CD8-positive, alpha-beta memory T cell (primary cell): Measurements from ENCODE around the gene AUTS2. TPM values are rescaled to one million over a fixed set of nuclear protein-coding genes. Genes with fewer than 3 reads are reported as not detected.

ENCODE experiments used
- CTCF ChIA-PET: fragments of 350-600 bp; sonication (Branson Sonifier 250); formaldehyde crosslinking; loops from one replicate; lab custom pipeline; 2021; ENCODE audit warnings: antibody characterized with exemption; lab: Charles Lee
- POLR2A ChIA-PET: fragments of 350-600 bp; sonication (Branson Sonifier 250); formaldehyde crosslinking; loops from one replicate; lab custom pipeline; 2021; ENCODE audit warnings: antibody characterized with exemption; lab: Charles Lee
- DNase-seq, 5 donors: peaks; one replicate each; pipeline versions ENCODE4 v3.0.0 to v3.0.0-alpha.2; 2020 to 2022; ENCODE audit warnings: mixed read lengths in 1 of 5
- H3K27ac ChIP-seq: one replicate; pipeline ENCODE4 v1.7.0; 2013; ENCODE audit warnings: low read depth, mild to moderate bottlenecking, low read length, moderate library complexity
- H3K27me3 ChIP-seq: 2 replicates; pipeline ENCODE4 v1.7.0; 2013; ENCODE audit warnings: low read length, mild to moderate bottlenecking; ENCODE audit not compliant: insufficient read depth, poor library complexity, severe bottlenecking
- H3K36me3 ChIP-seq: 2 replicates; pipeline ENCODE4 v1.7.0; 2013; ENCODE audit warnings: mild to moderate bottlenecking, low read length, moderate library complexity; ENCODE audit not compliant: insufficient read depth
- H3K4me1 ChIP-seq: 2 replicates; pipeline ENCODE4 v1.7.0; 2013; ENCODE audit warnings: mild to moderate bottlenecking, low read length, moderate library complexity; ENCODE audit not compliant: insufficient read depth
- H3K4me3 ChIP-seq: 2 replicates; pipeline ENCODE4 v1.7.0; 2013; ENCODE audit warnings: mild to moderate bottlenecking, low read length
- H3K9me3 ChIP-seq: 2 replicates; pipeline ENCODE4 v1.7.0; 2013; ENCODE audit warnings: mild to moderate bottlenecking, low read length
- H3K27ac Mint-ChIP-seq, 8 donors: one replicate each; pipeline ENCODE4 v1.8.0; 2020 to 2021; ENCODE audit warnings: mixed read lengths in 8 of 8, mild to moderate bottlenecking in 6 of 8, inconsistent platforms in 3 of 8, moderate library complexity in 3 of 8
- H3K27me3 Mint-ChIP-seq, 2 donors: one replicate each; pipeline ENCODE4 v1.8.0; 2020 to 2021; ENCODE audit warnings: mixed read lengths in 2 of 2, mild to moderate bottlenecking in 1 of 2, moderate library complexity in 1 of 2
- H3K36me3 Mint-ChIP-seq, 3 donors: one replicate each; pipeline ENCODE4 v1.8.0; 2020 to 2021; ENCODE audit warnings: mixed read lengths in 3 of 3, inconsistent platforms in 1 of 3, mild to moderate bottlenecking in 1 of 3
- H3K4me1 Mint-ChIP-seq, 3 donors: one replicate each; pipeline ENCODE4 v1.8.0; 2020 to 2021; ENCODE audit warnings: mixed read lengths in 3 of 3, inconsistent platforms in 1 of 3, mild to moderate bottlenecking in 1 of 3
- H3K4me3 Mint-ChIP-seq, 7 donors: one replicate each; pipeline ENCODE4 v1.8.0; 2020 to 2021; ENCODE audit warnings: mixed read lengths in 7 of 7, mild to moderate bottlenecking in 6 of 7, moderate library complexity in 4 of 7, inconsistent platforms in 2 of 7
- H3K9me3 Mint-ChIP-seq, 5 donors: one replicate each; pipeline ENCODE4 v1.8.0; 2020 to 2022; ENCODE audit warnings: mixed read lengths in 5 of 5, mild to moderate bottlenecking in 3 of 5, moderate library complexity in 2 of 5, inconsistent platforms in 1 of 5
- polyA plus RNA-seq: library from polyadenylated mRNA; unstranded; fragments of 300-500 nt; fragmentation: Illumina TruSeq; gene quantifications from one replicate; pipeline ENCODE4 v1.2.3, GENCODE V29; 2021
- total RNA-seq, 2 experiments: library from RNA; stranded (reverse); gene quantifications; one replicate each; pipeline ENCODE4 v1.2.3, GENCODE V29; 2021

Gene AUTS2
- total and polyA plus RNA-seq, 3 experiments from 2014 or later, result 4.4 to 9.9 (median 5.3) TPM

DNA sequence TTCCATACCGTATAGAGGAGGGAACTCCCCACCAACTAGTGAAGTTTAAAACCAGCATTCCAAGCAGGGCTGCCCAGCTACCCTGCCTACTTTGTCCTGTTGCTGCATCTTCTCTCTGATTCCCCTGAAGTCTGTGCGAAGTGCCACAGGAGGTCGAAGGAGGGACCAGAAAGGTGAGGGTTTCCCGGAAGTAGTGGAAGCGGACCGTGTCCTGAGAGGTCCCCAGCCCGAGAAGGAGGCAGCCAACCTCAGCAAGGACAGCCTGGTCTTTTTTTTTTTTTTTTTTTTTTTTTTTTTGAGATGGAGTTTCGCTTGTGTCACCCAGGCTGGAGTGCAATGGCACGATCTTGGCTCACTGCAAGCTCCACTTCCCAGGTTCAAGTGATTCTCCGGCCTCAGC, 861.8 kb downstream of the AUTS2 start:
- Histone ChIP-seq H3K27me3 (no peaks in the 10 kb centered on the region), H3K36me3 (no peaks in the 10 kb centered on the region), H3K4me3 (no peak overlapping the region), H3K4me1 (no peaks in the 10 kb centered on the region), H3K27ac (no peak overlapping the region), H3K9me3 (no peaks in the 10 kb centered on the region)
- no peaks in the 10 kb centered on the region for H3K36me3 Mint-ChIP-seq
- no peak for DNase-seq
- H3K4me1 Mint-ChIP-seq, result peaks cover 17 to 27% (median 27%) of the 10 kb centered on the region in 3 donors
- no peaks in the 10 kb centered on the region for H3K9me3 Mint-ChIP-seq
- CTCF ChIA-PET, result no interaction called here
- H3K27me3 Mint-ChIP-seq, result peaks cover 0 to 8% of the 10 kb centered on the region in 2 donors
- POLR2A ChIA-PET, result no interaction called here
- H3K27ac Mint-ChIP-seq, result peak overlapping the region in 1 of 8 donors; percentile 27
- no peak overlapping the region for H3K4me3 Mint-ChIP-seq

DNA sequence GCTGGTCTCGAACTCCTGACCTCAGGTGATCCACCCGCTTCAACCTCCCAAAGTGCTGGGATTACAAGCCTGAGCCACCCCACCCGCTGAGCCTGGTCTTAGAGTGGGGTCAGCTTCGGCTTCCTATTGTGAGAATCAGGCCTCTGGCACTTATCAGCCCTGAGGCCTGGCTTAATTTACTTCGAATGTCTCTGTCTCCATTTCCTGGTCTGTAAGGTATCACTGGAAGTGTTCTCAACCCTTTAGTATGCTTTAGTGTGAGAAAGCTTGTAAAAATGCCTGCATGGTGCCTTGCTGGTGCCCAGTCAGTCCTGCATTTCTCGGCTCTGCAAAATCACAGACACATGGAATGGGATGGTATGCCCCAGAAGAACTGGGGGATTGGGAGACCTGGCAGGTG, 862.3 kb downstream of the AUTS2 start:
- no peak overlapping the region for H3K4me3 ChIP-seq
- Mint-ChIP-seq H3K9me3 (no peaks in the 10 kb centered on the region), H3K4me1 (peaks cover 17 to 27% (median 27%) of the 10 kb centered on the region in 3 donors), H3K36me3 (no peaks in the 10 kb centered on the region), H3K27me3 (peaks cover 0 to 10% of the 10 kb centered on the region in 2 donors), H3K27ac (no peak overlapping the region), H3K4me3 (no peak overlapping the region)
- DNase-seq, result no peak
- H3K4me1 ChIP-seq, result no peaks in the 10 kb centered on the region
- ChIA-PET CTCF (no interaction called here), POLR2A (no interaction called here)
- no peaks in the 10 kb centered on the region for H3K36me3 ChIP-seq
- no peaks in the 10 kb centered on the region for H3K27me3 ChIP-seq
- H3K27ac ChIP-seq, result no peak overlapping the region
- H3K9me3 ChIP-seq, result no peaks in the 10 kb centered on the region

DNA sequence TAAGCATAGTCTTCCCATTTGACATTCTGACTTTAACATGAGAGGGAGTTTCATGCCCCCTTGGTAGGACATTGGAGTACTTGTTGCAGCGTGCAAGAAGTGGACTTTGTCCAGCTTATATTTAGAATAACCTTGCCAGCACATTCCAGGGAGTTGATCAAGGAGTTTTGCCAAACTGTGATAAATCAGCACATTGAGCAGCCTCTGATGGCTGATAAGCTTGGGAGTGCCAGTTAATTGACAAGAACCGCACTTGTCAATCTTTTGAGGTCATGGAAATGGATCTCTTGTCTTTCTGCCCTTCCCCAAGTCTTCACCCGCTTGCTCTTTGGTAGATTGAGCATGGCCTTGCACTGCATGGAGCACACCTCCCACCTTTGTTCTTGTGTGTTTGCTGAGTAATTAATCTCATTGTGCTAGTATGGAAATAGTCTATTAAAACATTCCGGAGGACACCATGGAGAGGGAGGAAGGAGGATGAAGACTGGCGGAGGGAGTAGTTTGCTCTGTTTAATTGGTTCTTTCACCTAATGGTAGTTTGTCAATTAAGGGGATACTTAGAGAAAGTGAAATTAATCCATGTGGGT, 865.2 kb downstream of the AUTS2 start:
- ChIA-PET POLR2A (no interaction called here), CTCF (interaction anchor here (0.6 kb wide), 1 partner anchor 36 kb away, joined by 3 read pairs; no protein-coding TSS in a partner anchor)
- peaks cover 0 to 2% (median 1%) of the 10 kb centered on the region in 3 donors for H3K4me1 Mint-ChIP-seq
- no peaks in the 10 kb centered on the region for H3K36me3 Mint-ChIP-seq
- H3K27me3 ChIP-seq, result no peaks in the 10 kb centered on the region
- no peak overlapping the region for H3K27ac ChIP-seq
- peaks cover 0 to 12% of the 10 kb centered on the region in 2 donors for H3K27me3 Mint-ChIP-seq
- H3K9me3 Mint-ChIP-seq, result peaks cover 0 to 2% (median 0%) of the 10 kb centered on the region in 5 donors
- H3K4me1 ChIP-seq, result no peaks in the 10 kb centered on the region
- no peak overlapping the region for H3K4me3 ChIP-seq
- H3K9me3 ChIP-seq, result no peaks in the 10 kb centered on the region
- no peak for DNase-seq
- H3K27ac Mint-ChIP-seq, result no peak overlapping the region
- H3K4me3 Mint-ChIP-seq, result no peak overlapping the region
- no peaks in the 10 kb centered on the region for H3K36me3 ChIP-seq

DNA sequence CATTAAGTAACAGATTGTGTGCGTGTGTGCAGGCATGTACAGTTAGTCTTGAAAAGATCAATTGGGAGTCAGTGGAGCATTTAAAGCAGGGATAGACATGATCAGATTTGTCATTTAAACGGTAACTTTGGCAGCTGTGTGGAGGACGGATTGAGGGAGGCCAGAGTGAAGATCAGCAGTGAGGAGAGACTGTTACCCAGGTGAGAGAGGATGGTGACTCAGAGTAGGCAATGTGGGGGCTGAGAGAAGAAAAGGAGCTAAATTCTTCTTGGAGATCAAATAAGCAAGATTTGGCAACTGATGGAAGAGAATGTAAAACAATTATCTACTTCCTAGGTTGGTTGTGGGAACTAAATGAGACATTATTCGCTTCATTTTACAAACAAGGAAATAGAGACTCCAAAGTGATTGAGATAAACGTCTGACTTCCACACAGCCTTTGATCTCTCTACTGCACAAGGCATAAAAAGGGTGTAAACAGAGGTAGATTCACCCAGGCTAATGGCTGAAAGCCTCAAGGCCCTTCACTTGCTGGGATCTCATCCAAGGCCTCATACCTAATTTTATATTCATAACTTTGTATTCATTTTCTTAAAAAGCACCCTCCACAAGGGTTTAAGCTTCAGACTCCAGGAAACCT, 868.6 kb downstream of the AUTS2 start:
- Histone ChIP-seq H3K4me3 (no peak overlapping the region), H3K9me3 (no peaks in the 10 kb centered on the region), H3K36me3 (no peaks in the 10 kb centered on the region), H3K27ac (no peak overlapping the region), H3K4me1 (no peaks in the 10 kb centered on the region), H3K27me3 (no peaks in the 10 kb centered on the region)
- Mint-ChIP-seq H3K27ac (peak overlapping the region in 1 of 8 donors; percentile 1), H3K4me1 (no peaks in the 10 kb centered on the region), H3K36me3 (no peaks in the 10 kb centered on the region), H3K9me3 (peaks cover 0 to 2% (median 0%) of the 10 kb centered on the region in 5 donors), H3K4me3 (no peak overlapping the region), H3K27me3 (peaks cover 0 to 4% of the 10 kb centered on the region in 2 donors)
- no peak for DNase-seq
- ChIA-PET POLR2A (no interaction called here), CTCF (no interaction called here)

DNA sequence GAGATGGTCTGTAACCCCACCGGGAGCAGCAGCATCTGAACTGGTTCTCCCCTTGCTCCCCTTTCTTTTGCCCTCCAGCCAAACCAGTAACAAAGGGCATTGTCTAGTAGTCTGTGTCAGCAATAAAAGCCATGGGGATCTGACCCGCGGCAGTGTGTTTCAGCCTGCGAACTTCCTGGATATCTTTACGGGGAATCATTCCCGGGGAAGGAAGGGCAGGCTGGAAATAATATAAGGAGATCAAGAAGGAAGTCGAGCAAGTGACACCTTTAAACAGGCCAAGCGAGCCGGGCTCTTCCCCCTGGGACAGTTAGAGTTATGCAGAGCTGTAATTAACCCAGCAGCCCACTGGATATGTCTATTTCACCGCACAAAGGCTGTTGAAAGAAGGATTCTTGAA, 872.5 kb downstream of the AUTS2 start:
- no peaks in the 10 kb centered on the region for H3K27me3 ChIP-seq
- no peaks in the 10 kb centered on the region for H3K36me3 ChIP-seq
- H3K27ac Mint-ChIP-seq, result no peak overlapping the region
- H3K9me3 ChIP-seq, result no peaks in the 10 kb centered on the region
- H3K9me3 Mint-ChIP-seq, result peaks cover 0 to 2% (median 0%) of the 10 kb centered on the region in 5 donors
- H3K27ac ChIP-seq, result no peak overlapping the region
- H3K4me1 ChIP-seq, result no peaks in the 10 kb centered on the region
- H3K4me1 Mint-ChIP-seq, result no peaks in the 10 kb centered on the region
- no peaks in the 10 kb centered on the region for H3K36me3 Mint-ChIP-seq
- H3K4me3 ChIP-seq, result no peak overlapping the region
- no peak for DNase-seq
- no peak overlapping the region for H3K4me3 Mint-ChIP-seq
- peaks cover 0 to under 1% of the 10 kb centered on the region in 2 donors for H3K27me3 Mint-ChIP-seq
- CTCF ChIA-PET, result no interaction called here
- POLR2A ChIA-PET, result no interaction called here

DNA sequence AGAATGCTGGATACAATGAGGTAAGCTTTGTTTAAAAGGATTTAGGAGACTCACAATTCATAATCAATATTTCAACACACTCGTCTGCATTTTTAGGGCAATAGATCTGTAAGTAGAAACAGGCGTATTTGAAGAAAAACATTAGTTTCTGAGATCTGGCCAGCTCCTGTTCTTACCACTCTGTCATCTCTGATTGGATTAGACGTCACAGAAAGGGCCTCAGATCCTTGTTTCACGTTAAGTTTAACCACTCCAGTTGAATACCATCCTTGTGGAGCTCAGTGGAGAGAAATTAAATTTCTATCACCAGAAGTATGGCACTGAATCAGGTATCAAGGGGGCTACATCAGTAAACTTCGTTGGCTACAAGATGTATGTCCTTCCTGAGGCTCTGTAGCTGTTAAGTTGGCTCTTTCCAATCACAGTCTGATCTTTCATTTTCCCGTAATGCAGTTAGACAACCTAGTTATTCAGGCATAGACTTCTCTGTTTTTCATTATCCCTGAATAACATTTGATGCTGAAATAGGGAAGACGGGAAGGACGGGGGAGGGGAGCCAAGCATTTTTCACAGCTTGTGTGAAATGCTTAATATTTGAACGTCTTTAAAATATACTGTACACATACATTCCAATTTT, 874.4 kb downstream of the AUTS2 start:
- no peak for DNase-seq
- Mint-ChIP-seq H3K27ac (peak overlapping the region in 1 of 8 donors; percentile 24), H3K9me3 (peaks cover 0 to 2% (median 0%) of the 10 kb centered on the region in 5 donors), H3K27me3 (no peaks in the 10 kb centered on the region), H3K4me3 (no peak overlapping the region), H3K4me1 (no peaks in the 10 kb centered on the region), H3K36me3 (no peaks in the 10 kb centered on the region)
- Histone ChIP-seq H3K4me3 (no peak overlapping the region), H3K9me3 (no peaks in the 10 kb centered on the region), H3K27me3 (no peaks in the 10 kb centered on the region), H3K27ac (no peak overlapping the region), H3K36me3 (no peaks in the 10 kb centered on the region), H3K4me1 (no peaks in the 10 kb centered on the region)
- CTCF ChIA-PET, result no interaction called here
- POLR2A ChIA-PET, result no interaction called here

DNA sequence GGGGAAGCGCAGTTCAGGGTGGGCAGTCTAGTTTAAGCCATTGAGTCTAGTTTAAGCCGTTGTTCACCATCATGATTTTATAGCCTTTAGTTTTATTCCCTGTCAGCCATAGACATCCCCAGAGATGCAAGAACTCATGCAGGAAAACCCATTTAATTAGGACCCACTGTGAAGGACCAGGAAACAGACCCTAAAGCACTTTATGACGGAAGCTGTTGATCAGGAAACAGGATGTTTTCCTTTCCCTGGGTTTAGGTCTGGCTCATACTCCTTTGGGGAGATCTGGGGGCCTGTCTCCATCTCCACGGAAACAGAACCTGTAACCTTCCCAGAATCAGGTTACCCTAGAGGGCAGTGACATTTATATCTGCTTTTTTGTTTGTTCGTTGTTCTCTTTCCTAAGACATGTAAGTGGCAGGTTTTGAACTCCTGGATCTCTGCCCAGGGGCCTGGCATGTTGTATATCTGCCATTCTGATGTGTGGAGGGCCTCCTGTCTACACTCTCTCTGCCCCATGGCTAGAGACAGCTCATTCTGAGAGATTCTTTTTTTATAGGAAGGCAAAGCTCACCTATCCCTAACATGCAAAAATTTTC, 876.5 kb downstream of the AUTS2 start:
- no peaks in the 10 kb centered on the region for H3K9me3 ChIP-seq
- no peaks in the 10 kb centered on the region for H3K4me1 ChIP-seq
- ChIA-PET CTCF (no interaction called here), POLR2A (no interaction called here)
- H3K27me3 ChIP-seq, result no peaks in the 10 kb centered on the region
- no peaks in the 10 kb centered on the region for H3K36me3 Mint-ChIP-seq
- H3K4me1 Mint-ChIP-seq, result no peaks in the 10 kb centered on the region
- H3K9me3 Mint-ChIP-seq, result peaks cover 0 to 2% (median 0%) of the 10 kb centered on the region in 5 donors
- no peaks in the 10 kb centered on the region for H3K36me3 ChIP-seq
- no peak for DNase-seq
- no peak overlapping the region for H3K4me3 Mint-ChIP-seq
- no peaks in the 10 kb centered on the region for H3K27me3 Mint-ChIP-seq
- H3K27ac ChIP-seq, result no peak overlapping the region
- H3K4me3 ChIP-seq, result no peak overlapping the region
- no peak overlapping the region for H3K27ac Mint-ChIP-seq
